ENCODE measurements around the gene PTPRA. TPM values are rescaled to one million over a fixed set of nuclear protein-coding genes. Genes with fewer than 3 reads are reported as not detected.

PTPRA gene
- total and polyA plus RNA-seq, 11 donors, result 6.1 to 43.4 (median 24.9) TPM

- peaks cover 0 to 88% (median 75%) of the 10 kb centered on the region in 9 donors for H3K36me3 ChIP-seq
Observed at GRCh38 chr20:3031524-3032147, 158.4 kb downstream of the PTPRA start.

DNA sequence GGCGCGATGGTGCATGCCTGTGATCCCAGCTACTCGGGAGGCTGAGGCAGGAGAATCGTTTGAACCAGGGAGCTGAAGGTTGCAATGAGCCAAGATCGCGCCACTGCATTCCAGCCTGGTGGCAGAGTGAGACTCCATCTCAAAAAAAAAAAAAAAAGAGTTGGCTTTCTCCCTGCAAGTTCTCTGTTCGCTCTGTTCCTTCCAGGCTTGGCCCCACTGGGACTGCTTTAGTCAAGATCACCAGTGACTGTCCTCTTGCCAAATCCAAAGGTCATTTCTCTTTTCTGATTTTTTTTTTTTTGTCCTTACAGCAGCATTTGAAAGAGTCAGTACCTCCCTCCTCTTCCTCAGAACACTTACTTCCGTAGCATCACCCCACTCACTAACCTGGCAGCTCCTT lies 159.3 kb downstream of the PTPRA start:
- Histone ChIP-seq H3K9me3 (no peaks in the 10 kb centered on the region), H3K4me3 (no peak overlapping the region), H3K36me3 (peaks cover 0 to 88% (median 75%) of the 10 kb centered on the region in 9 donors), H3K27me3 (no peaks in the 10 kb centered on the region), H3K4me1 (peaks cover 0 to 11% (median 0%) of the 10 kb centered on the region in 12 donors), H3K27ac (peak overlapping the region in 1 of 12 donors; percentile 33)
- intact Hi-C loops (cut with DNase I), result no loop called here
- ATAC-seq (peak in 3 of 4 donors; percentile 5 to 49 (median 11)), DNase-seq (peak in 3 of 5 donors; percentile 30 to 68 (median 63))
- WGBS, 4 donors, result 53 to 86% (median 85%) methylated on average over 8 of the region's 8 CpGs
- TF ChIP-seq, protein P1, sequence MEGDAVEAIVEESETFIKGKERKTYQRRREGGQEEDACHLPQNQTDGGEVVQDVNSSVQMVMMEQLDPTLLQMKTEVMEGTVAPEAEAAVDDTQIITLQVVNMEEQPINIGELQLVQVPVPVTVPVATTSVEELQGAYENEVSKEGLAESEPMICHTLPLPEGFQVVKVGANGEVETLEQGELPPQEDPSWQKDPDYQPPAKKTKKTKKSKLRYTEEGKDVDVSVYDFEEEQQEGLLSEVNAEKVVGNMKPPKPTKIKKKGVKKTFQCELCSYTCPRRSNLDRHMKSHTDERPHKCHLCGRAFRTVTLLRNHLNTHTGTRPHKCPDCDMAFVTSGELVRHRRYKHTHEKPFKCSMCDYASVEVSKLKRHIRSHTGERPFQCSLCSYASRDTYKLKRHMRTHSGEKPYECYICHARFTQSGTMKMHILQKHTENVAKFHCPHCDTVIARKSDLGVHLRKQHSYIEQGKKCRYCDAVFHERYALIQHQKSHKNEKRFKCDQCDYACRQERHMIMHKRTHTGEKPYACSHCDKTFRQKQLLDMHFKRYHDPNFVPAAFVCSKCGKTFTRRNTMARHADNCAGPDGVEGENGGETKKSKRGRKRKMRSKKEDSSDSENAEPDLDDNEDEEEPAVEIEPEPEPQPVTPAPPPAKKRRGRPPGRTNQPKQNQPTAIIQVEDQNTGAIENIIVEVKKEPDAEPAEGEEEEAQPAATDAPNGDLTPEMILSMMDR (IDR thresholded peaks at IDR 0.05), result no peak
- TF ChIP-seq POLR2A (IDR thresholded peaks at IDR 0.05), result no peak

More at GRCh38 chr20:3031524-3032147, 158.4 kb downstream of the PTPRA start:
- no peak for TF ChIP-seq POLR2A (IDR thresholded peaks at IDR 0.05)
- TF ChIP-seq, protein P1 (IDR thresholded peaks at IDR 0.05), result no peak
- intact Hi-C loops (cut with DNase I), result no loop called here
- DNase-seq (no peak), ATAC-seq (no peak)
- Histone ChIP-seq H3K4me3 (no peak overlapping the region), H3K9me3 (no peaks in the 10 kb centered on the region), H3K27ac (no peak overlapping the region), H3K27me3 (no peaks in the 10 kb centered on the region), H3K4me1 (peaks cover 0 to 11% (median 0%) of the 10 kb centered on the region in 12 donors)
- 94 to 97% (median 96%) methylated on average over 3 of the region's 3 CpGs for WGBS, 4 donors

DNA sequence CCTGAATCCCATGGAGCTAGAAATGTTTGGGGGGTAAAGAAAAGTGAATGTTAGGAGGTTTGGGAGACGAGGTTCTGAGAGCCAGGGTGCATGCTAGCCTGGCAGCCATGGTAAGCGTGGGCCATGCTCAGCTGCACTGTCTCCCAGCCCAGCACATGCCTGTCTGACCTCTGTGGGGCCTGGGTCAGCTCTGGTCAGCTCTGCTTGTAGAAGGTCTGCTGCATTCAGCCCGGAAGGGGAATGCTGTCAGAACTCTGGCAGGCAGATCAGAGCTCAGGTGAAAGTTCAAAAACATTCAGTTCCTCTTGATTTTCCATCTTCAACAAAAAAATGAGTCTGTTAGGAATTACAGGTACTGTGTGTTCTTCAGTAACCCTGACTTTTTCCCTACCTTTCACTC lies 164.4 kb downstream of the PTPRA start:
- no peak overlapping the region for H3K27ac ChIP-seq
- WGBS, 4 donors, result 88 to 93% (median 90%) methylated on average over 3 of the region's 3 CpGs
- no peaks in the 10 kb centered on the region for H3K27me3 ChIP-seq
- DNase-seq (no peak), ATAC-seq (no peak)
- TF ChIP-seq POLR2A (IDR thresholded peaks at IDR 0.05), result no peak
- TF ChIP-seq, protein P1 (IDR thresholded peaks at IDR 0.05), result no peak
- H3K4me3 ChIP-seq, result no peak overlapping the region
- intact Hi-C loops (cut with DNase I), result no loop called here
- H3K4me1 ChIP-seq, result peaks cover 0 to 17% (median 7%) of the 10 kb centered on the region in 12 donors
- no peaks in the 10 kb centered on the region for H3K9me3 ChIP-seq
- peaks cover 0 to 74% (median 66%) of the 10 kb centered on the region in 9 donors for H3K36me3 ChIP-seq

GRCh38 chr20:3038454-3038853 lies 165.2 kb downstream of the PTPRA start:
- H3K36me3 ChIP-seq, result peaks cover 0 to 71% (median 60%) of the 10 kb centered on the region in 9 donors
- no peak for ATAC-seq
- H3K9me3 ChIP-seq, result no peaks in the 10 kb centered on the region
- H3K4me1 ChIP-seq, result peaks cover 0 to 21% (median 9%) of the 10 kb centered on the region in 12 donors
- no peaks in the 10 kb centered on the region for H3K27me3 ChIP-seq
- no peak overlapping the region for H3K27ac ChIP-seq
- H3K4me3 ChIP-seq, result no peak overlapping the region
- TF ChIP-seq, protein P1 (IDR thresholded peaks at IDR 0.05), result no peak
- no peak for TF ChIP-seq POLR2A (IDR thresholded peaks at IDR 0.05)
- no peak for DNase-seq
- 82 to 89% (median 87%) methylated on average over 5 of the region's 5 CpGs for WGBS, 4 donors
- intact Hi-C loops (cut with DNase I), result no loop called here

Measured in heart left ventricle (tissue), 16 donors.